Dedifferentiated amniotic fluid mesenchymal stem cell (primary cell): Measurements from ENCODE around the gene ITGAX.
"Not testable (repeated sequence)": the region's sequence is repeated elsewhere in the genome, so short reads cannot be mapped to it uniquely, and the experiment has no call there.

Source experiments
- DNase-seq: peaks from one replicate; pipeline ENCODE4 v3.0.0-alpha.2; 2016; ENCODE audit errors: extremely low spot score

Gene ITGAX

DNA sequence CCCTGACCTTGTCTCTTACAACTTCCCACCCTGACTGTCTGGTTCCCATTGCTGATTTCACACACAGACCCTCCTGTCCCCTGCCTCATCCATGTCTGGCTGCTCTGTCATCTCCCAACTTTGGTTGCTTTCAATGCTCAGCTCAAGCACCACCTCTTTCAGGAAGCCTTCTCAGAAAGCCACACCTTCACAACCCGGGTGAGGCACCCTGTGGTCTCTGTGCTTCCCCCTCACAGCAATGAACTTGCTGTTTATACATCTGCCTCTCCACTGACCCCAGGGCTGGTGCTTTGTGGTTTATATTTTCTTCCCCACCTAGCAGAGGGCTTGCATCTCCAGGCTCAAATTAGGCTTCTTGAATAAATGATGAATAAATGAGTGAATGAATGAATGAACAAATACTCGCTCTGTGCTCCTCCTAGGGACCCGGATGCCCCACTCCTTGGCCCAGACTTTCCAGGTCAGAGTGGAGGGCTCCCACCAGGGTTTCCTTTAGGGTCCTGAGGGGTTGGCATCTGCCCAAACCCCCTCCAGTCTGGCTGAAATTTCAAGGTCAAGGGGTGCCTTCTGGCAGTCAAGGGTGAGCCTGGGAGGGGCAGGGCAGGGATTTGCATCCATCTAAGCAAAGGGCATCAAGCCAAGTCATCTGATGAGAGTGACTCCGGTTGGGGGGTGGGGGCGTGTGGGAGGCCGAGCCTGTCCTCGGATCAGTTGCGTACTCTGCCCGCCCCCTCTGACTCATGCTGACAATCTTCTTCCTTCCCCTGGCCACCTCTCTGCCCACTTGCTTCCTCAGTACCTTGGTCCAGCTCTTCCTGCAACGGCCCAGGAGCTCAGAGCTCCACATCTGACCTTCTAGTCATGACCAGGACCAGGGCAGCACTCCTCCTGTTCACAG lies at the start of gene ITGAX:
Gene ITGAX, plus strand, starts transcription at position 783 of the 898 bp plus-strand sequence. Its CDS starts 79 bp downstream, at position 862.
- no peak for DNase-seq

DNA sequence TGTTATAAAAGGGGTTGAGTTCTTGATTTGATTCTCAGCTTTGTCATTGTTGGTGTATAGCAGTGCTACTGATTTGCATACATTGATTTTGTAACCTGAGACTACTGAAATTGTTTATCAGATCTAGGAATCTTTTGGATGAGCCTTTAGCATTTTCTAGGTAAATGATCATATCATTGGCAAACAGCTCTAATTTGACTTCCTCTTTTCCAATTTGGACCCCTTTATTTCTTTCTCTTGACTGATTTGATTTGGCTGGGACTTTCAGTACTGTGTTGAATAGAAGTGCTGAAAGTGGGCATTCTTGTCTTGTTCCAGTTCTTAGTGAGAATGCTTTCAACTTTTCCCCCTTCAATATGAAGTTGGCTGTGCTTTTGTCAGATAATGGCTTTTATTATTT lies 49.8 kb upstream of the ITGAX start:
- DNase-seq = no peak

DNA sequence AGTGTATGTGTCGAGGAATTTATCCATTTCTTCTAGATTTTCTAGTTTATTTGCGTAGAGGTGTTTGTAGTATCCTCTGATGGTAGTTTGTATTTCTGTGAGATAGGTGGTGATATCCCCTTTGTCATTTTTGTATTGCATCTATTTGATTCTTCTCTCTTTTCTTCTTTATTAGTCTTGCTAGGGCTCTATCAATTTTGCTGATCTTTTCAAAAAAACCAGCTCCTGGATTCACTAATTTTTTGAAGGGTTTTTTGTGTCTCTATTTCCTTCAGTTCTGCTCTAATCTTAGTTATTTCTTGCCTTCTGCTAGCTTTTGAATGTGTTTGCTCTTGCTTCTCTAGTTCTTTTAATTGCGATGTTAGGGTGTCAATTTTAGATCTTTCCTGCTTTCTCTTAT lies 46.6 kb upstream of the ITGAX start:
- DNase-seq = not testable (repeated sequence)

DNA sequence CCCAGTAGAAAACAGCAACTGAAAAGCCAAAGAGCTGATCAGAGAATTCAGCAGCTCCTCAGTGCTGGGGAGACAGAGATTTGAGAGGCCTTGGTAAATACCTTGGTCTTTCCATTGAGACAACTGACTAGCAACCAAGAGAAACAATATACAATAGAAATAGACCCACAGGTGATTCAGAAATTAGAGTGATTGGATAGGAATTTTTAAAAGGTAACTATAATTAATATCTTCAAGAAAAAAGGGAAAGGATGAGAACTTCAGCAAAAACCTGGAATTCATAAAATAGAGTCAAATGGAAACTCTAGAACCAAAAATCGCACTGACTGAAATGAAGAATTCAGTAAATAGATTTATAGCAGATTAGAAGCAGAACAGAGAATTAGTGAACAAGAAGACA lies 32.5 kb upstream of the ITGAX start:
- DNase-seq = no peak

DNA sequence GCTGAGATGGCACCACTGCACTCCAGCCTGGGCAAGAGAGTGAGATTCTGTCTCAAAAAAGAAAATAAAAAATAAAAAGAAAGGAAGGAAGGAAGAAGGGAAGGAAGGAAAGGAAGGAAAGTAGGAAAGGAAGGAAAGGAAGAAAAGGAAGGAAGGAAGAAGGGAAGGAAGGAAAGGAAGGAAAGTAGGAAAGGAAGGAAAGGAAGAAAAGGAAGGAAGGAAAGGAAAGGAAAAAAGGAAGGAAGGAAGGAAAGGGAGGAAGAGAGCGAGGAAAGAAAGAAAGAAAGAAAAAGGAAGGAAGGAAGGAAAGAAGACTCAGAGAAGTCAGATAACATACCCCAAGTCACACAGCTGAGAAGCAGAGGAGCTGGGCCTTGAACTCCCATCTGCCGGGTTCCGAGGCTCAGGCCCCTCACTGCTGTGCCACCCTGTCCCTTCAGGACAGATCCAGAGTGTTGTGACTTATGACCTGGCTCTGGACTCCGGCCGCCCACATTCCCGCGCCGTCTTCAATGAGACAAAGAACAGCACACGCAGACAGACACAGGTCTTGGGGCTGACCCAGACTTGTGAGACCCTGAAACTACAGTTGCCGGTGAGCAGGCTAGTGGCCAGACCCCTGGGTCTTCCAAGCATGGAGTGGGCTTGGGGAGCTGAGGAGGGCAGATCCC lies 30.9 kb upstream of the ITGAX start:
- DNase-seq = no peak

GRCh38 chr16:31325171-31325570 lies 29.8 kb upstream of the ITGAX start:
- DNase-seq = no peak

- DNase-seq = peak; percentile 9
Observed at GRCh38 chr16:31327646-31328225, 27.2 kb upstream of the ITGAX start.

DNA sequence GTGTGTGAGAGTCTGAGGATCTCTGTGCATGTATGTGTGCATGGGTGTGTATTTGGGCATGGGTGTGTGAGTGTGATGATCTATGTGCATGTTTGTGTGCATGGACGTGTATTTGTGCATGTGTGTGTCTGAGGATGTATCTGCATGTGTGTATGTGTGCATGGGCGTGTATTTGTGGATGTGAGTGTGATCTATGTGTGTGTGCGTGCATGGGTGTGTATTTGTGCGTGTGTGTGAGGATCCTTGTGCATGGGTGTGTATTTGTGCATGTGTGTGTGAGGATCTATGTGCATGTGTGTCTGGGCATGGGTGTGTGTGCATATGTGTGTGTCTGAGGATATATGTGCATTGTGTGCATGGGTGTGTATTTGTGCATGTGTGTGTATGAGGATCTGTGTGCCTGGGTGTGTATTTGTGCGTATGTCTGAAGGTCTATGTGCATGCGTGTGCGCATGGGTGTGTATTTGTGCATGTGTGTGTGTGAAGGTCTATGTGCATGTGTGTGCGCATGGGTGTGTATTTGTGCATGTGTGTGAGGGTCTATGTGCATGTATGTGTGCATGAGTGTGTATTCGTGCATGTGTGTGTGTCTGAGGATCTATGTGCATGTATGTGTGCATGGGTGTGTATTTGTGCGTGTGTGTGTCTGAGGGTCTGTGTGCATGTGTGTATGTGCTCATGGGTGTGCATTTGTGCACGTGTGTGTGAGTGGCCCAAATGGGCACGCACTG lies 26.5 kb upstream of the ITGAX start:
- DNase-seq = peak; percentile 5

- DNase-seq = peak; percentile 8
Observed at GRCh38 chr16:31329671-31330552, 25.1 kb upstream of the ITGAX start.

- DNase-seq = no peak
Observed at GRCh38 chr16:31330553-31330890, 24.5 kb upstream of the ITGAX start.

- DNase-seq = peak; percentile 5
Observed at GRCh38 chr16:31331141-31331764, 23.7 kb upstream of the ITGAX start.

GRCh38 chr16:31331807-31332301 lies 23.1 kb upstream of the ITGAX start:
- DNase-seq = no peak

DNA sequence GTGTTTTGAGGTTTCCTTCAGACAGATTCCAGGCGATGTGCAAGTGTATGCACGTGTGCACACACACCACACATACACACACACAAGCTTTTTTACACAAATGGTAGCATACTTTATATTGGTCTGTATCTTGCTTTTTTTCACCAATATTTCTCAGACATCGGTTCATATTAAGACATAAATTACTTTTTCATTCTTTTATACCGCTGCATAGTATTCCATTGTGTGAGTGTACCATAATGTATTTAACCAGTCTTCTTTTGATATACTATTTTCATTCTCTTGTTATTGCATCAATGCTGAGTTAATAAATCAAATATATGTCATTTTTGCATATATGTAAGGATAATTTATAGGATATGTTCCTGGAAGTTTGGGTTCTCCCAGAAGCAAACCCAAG lies 22.4 kb upstream of the ITGAX start:
- DNase-seq = no peak

GRCh38 chr16:31333686-31334649 lies 21.0 kb upstream of the ITGAX start:
- DNase-seq = peak; percentile 16

- no peak for DNase-seq
Observed at GRCh38 chr16:31334934-31335333, 20.0 kb upstream of the ITGAX start.

- no peak for DNase-seq
Observed at GRCh38 chr16:31335431-31335830, 19.5 kb upstream of the ITGAX start.

- not testable (repeated sequence) for DNase-seq
Observed at GRCh38 chr16:31338166-31338685, 16.8 kb upstream of the ITGAX start.

DNA sequence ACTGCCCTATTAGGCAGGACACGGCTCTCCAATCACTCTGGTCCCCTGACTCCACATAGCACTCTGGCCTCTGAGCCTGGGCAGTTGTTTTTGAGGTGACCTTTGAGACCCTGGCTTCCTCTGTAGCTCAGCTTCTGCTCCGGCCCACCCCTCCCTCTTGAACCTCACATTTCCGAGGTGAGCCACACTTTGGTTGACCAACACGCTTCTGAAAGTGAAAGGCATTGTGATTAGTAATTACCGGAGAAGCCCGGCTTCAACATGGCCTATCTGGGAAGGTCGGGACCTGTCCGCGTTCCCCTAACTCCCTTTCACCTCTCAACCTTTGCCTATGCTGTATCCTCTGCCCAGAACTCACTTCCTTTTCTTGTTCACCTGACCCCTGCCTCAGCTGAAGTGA lies 10.3 kb upstream of the ITGAX start:
- DNase-seq = no peak

- DNase-seq = no peak
Observed at GRCh38 chr16:31347445-31347844, 7.5 kb upstream of the ITGAX start.
